Ovary (tissue), 9 donors: ENCODE results near the gene SPRY1. TPM values are rescaled to one million over a fixed set of nuclear protein-coding genes. Genes with fewer than 3 reads are reported as not detected.

Source experiments
- DNase-seq, 5 donors: peaks; one replicate each; pipeline ENCODE4 v3.0.0-alpha.2; 2019 to 2020
- H3K27ac ChIP-seq, 2 donors: fragments of 200-600 bp; one replicate each; pipeline versions ENCODE4 v1.5.1 to v1.8.0; 2019 to 2022
- H3K27me3 ChIP-seq: fragments of 200-600 bp; one replicate; pipeline ENCODE4 v1.8.0; 2022
- H3K36me3 ChIP-seq: fragments of 200-600 bp; sonication (generic); one replicate; pipeline ENCODE4 v1.5.1; 2019
- H3K4me1 ChIP-seq: one replicate; pipeline ENCODE4 v1.8.1; 2013; ENCODE audit warnings: mild to moderate bottlenecking, moderate library complexity; ENCODE audit not compliant: insufficient read depth
- H3K4me3 ChIP-seq: fragments of 200-600 bp; sonication (generic); one replicate; pipeline ENCODE4 v1.5.1; 2017
- H3K9me3 ChIP-seq, 2 donors: fragments of 200-600 bp in 1 of 2; sonication (generic) in 1 of 2; one replicate each; pipeline versions ENCODE4 v1.5.1 to v1.8.1; 2013 to 2019; ENCODE audit warnings: mild to moderate bottlenecking in 1 of 2, moderate library complexity in 1 of 2
- EP300 ChIP-seq: sonication (generic); formaldehyde crosslinking; IDR thresholded peaks from one replicate; pipeline ENCODE4 v1.6.1; 2017; ENCODE audit warnings: antibody characterized with exemption
- POLR2A ChIP-seq: fragments of 450-650 bp; IDR thresholded peaks from one replicate; pipeline ENCODE4 v1.6.1; 2017; ENCODE audit warnings: antibody characterized with exemption, mild to moderate bottlenecking, moderate library complexity
- WGBS, 3 donors: extraction: QIAGEN DNeasy Blood & Tissue Kit in 1 of 3; methylation state at CpG; one replicate each; pipeline versions ENCODE4 v1.1.5 to v1.1.7; 2013 to 2017; 5-methylcytosine and 5-hydroxymethylcytosine counted together
- intact Hi-C, 4 donors: fragments of 100-400 bp; cut with DNase I; formaldehyde crosslinking; loops; one replicate each; pipeline versions ENCODE4 v1.11.0 to v1.15.1; 2022 to 2023
- polyA plus RNA-seq, 2 donors: library from polyadenylated mRNA; stranded (reverse); fragments of 200-250 nt in 1 of 2; fragments of 350-450 nt in 1 of 2; fragmentation: Illumina TruSeq in 1 of 2; extraction: RNeasy Lipid Tissue Mini Kit (QIAGEN cat#74804) in 1 of 2; gene quantifications; one replicate each; pipeline ENCODE4 v1.2.3, GENCODE V29; 2013 to 2014
- total RNA-seq, 7 donors: library from RNA; depleted of rRNA in 2 of 7; stranded (reverse); fragments of >200 nt in 2 of 7; fragmentation: NEBNext Ultra II Directional in 3 of 7; extraction: Animal tissue kit (Norgen Biotek cat#: 25700) in 3 of 7; gene quantifications; one replicate each; pipeline versions ENCODE4 v1.1.0 to v1.2.4, GENCODE V29; 2016 to 2023
- TF ChIP-seq, protein P1 (sequence below), 3 donors: fragments of 450-650 bp in 2 of 3; fragments of 200-600 bp in 1 of 3; IDR thresholded peaks; one replicate each; pipeline versions ENCODE4 v1.5.1 to v1.8.0; 2016 to 2022; ENCODE audit warnings: antibody characterized with exemption in 3 of 3, mild to moderate bottlenecking in 1 of 3
- donor health status: DM: no; HTN: no; CAD: no; lungs with moderate emphysema.
- donor health status: DM: no; HTN: no; CAD: no.
- donor health status: Bipolar disorder and iron deficiency.
- donor health status: DM: yes; HTN: yes; CAD: no.
- donor health status: DM: no; HTN: no; CAD: no.
- donor health status: DM: yes; HTN: yes; CAD: no.

The SPRY1 gene
- total and polyA plus RNA-seq, 9 donors: 22.5 to 124 (median 43.5) TPM

DNA sequence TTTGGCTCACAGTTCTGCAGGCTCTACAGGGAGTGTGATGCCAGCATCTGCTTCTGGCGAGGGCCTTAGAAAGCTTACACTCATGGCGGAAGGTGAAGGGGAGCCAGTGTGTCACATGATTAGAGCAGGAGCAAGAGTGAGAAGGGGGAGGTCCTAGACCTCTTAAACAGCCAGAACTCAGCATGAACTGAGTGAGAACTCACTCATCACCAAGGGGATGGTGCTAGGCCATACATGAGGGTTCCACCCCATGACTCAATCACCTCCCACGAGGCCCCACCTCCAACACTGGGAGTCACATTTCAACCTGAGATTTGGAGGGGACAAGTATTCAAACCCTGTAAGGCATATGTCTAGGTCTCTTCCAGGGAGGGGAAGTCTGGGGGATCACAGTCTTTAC lies 33.4 kb downstream of the SPRY1 start:
- Histone ChIP-seq H3K4me3 (no peak overlapping the region), H3K36me3 (no peaks in the 10 kb centered on the region), H3K4me1 (no peaks in the 10 kb centered on the region), H3K27ac (no peak overlapping the region), H3K9me3 (no peaks in the 10 kb centered on the region), H3K27me3 (no peaks in the 10 kb centered on the region)
- TF ChIP-seq, protein P1, sequence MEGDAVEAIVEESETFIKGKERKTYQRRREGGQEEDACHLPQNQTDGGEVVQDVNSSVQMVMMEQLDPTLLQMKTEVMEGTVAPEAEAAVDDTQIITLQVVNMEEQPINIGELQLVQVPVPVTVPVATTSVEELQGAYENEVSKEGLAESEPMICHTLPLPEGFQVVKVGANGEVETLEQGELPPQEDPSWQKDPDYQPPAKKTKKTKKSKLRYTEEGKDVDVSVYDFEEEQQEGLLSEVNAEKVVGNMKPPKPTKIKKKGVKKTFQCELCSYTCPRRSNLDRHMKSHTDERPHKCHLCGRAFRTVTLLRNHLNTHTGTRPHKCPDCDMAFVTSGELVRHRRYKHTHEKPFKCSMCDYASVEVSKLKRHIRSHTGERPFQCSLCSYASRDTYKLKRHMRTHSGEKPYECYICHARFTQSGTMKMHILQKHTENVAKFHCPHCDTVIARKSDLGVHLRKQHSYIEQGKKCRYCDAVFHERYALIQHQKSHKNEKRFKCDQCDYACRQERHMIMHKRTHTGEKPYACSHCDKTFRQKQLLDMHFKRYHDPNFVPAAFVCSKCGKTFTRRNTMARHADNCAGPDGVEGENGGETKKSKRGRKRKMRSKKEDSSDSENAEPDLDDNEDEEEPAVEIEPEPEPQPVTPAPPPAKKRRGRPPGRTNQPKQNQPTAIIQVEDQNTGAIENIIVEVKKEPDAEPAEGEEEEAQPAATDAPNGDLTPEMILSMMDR (IDR thresholded peaks at IDR 0.05): no peak
- DNase-seq: no peak
- intact Hi-C loops: no loop called here
- WGBS, 3 donors: 92 to 96% (median 95%) methylated on average over 3 of the region's 3 CpGs

DNA sequence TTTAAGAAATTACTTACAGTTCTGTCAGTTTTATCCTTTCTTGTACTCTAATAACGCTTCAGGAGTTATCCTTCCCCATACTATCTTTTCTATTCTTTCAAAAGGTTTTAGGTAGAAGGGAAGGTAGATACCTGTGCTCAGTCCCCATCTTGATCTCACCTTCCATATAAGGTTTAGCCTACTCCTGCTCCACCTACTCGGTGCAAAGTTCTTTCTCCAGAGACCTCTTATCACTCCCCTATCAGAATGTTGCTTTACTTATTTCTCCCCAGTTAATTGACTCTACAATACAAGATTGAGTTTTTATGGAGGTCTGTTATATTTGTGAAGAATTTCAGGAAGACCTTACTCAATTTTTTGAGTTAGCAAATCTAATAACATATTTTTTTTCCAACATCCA lies 33.9 kb downstream of the SPRY1 start:
- 91 to 98% (median 92%) methylated on average over 2 of the region's 2 CpGs for WGBS, 3 donors
- TF ChIP-seq POLR2A (no peak), EP300 (no peak)
- TF ChIP-seq, protein P1 (IDR thresholded peaks at IDR 0.05): no peak
- H3K9me3 ChIP-seq: no peaks in the 10 kb centered on the region

DNA sequence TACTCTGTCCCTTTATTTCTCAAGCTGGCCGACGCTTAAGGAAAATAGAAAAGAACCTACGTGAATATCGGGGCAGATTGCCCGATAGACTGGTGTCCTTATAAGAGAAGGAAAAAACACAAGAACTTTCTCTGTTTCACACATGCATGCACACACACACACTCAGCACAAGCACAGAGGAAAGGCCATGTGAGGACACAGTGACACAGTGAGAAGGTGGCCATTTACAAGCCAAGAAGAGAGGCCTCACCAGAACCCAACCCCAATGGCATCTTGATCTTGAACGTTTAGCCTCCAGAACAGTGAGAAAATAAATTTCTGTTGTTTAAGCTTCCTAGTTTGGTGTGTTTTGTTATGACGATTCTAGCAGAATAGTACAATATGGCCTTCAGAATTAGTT lies 37.0 kb downstream of the SPRY1 start:
- TF ChIP-seq POLR2A (no peak), EP300 (no peak)
- TF ChIP-seq, protein P1 (IDR thresholded peaks at IDR 0.05): no peak
- no peak overlapping the region for H3K27ac ChIP-seq
- no peaks in the 10 kb centered on the region for H3K27me3 ChIP-seq
- no peaks in the 10 kb centered on the region for H3K9me3 ChIP-seq
- 80 to 88% (median 88%) methylated on average over 7 of the region's 7 CpGs for WGBS, 3 donors
- intact Hi-C loops: no loop called here
- H3K36me3 ChIP-seq: no peaks in the 10 kb centered on the region
- H3K4me3 ChIP-seq: no peak overlapping the region
- H3K4me1 ChIP-seq: no peaks in the 10 kb centered on the region
- no peak for DNase-seq

More for the DNA sequence above, 33.9 kb downstream of the SPRY1 start:
- Histone ChIP-seq H3K36me3 (no peaks in the 10 kb centered on the region), H3K27ac (no peak overlapping the region), H3K4me1 (no peaks in the 10 kb centered on the region), H3K27me3 (no peaks in the 10 kb centered on the region), H3K4me3 (no peak overlapping the region)
- intact Hi-C loops: no loop called here
- no peak for DNase-seq

DNA sequence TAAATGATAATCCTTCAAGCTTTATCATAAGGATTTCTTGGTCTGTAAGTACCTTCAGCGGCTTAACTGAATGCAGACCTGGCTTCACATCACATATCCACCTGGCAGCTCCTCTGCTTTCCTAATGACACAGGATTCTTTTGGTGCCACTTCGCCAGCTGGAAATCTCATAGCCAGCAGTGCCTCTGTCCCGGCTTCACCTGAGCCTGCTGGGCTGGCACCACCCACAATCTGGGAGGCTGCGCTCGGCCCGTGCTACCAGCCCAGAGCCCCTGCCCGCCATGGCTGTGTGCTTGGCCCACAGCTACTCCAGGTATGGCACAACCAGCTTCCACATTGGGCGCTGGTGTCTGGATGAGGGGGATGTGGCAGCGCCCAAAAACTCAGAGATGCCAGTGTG lies 37.4 kb downstream of the SPRY1 start:
- intact Hi-C loops: no loop called here

More for the DNA sequence above, 37.4 kb downstream of the SPRY1 start:
- no peak for DNase-seq
- no peaks in the 10 kb centered on the region for H3K9me3 ChIP-seq
- H3K36me3 ChIP-seq: no peaks in the 10 kb centered on the region
- no peak overlapping the region for H3K27ac ChIP-seq
- H3K4me1 ChIP-seq: no peaks in the 10 kb centered on the region
- H3K27me3 ChIP-seq: no peaks in the 10 kb centered on the region
- H3K4me3 ChIP-seq: no peak overlapping the region
- TF ChIP-seq, protein P1 (IDR thresholded peaks at IDR 0.05): no peak
- no peak for TF ChIP-seq POLR2A
- 86 to 99% (median 91%) methylated on average over 9 of the region's 9 CpGs for WGBS, 3 donors
